ENCODE measurements around the gene BIRC3. TPM values are rescaled to one million over a fixed set of nuclear protein-coding genes. Genes with fewer than 3 reads are reported as not detected.

Gene BIRC3
- total RNA-seq, 1 experiment from 2014 or later: 2.5 TPM

DNA sequence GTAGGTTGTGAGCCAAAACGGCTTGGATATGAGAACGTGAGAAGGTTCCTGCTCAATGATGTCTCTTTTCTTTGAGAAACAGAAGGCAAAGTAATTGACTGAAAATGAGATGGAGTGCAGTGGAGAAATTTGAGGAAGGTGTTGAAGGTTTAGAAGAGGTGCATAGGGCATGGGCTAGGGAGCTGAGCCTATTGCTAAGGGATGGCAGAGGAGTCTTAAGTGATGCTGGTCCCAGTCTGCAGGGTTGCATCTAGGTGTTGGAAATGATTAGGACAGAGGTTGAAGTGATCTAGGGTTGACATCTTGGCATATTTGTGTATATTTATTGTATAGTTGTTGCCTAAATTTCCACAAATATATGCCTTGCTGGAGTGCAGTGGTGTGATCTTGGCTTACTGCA, 2.3 kb downstream of the BIRC3 start:
- no TSS peak for BruUV-seq (replicated peaks)
- intact Hi-C loops (cut with micrococcal nuclease; ENCODE audit: unreplicated experiment): no loop called here
- POLR2A ChIA-PET (ENCODE audit: low non-redundant PET): no interaction called here
- H3K27me3 ChIP-seq (replicated peaks; ENCODE audit: insufficient read depth, low read depth, low read length, poor library complexity): no peaks in the 10 kb centered on the region
- H3K4me3 ChIP-seq (ENCODE audit: low read depth, low read length, poor library complexity, severe bottlenecking): no peak overlapping the region
- no peaks in the 10 kb centered on the region for H3K9me3 ChIP-seq (ENCODE audit: low read depth, low read length, poor library complexity, severe bottlenecking)
- CTCF ChIA-PET: no interaction called here
- no peak overlapping the region for H3K27ac ChIP-seq (ENCODE audit: low read depth, low read length, poor library complexity, severe bottlenecking)
- no peaks in the 10 kb centered on the region for H3K36me3 ChIP-seq (ENCODE audit: insufficient read depth, low read length, poor library complexity, severe bottlenecking)
- no peak for DNase-seq (ENCODE audit: low spot score)
- H3K4me1 ChIP-seq (ENCODE audit: insufficient read depth, low read length, poor library complexity, severe bottlenecking): peaks cover 10% of the 10 kb centered on the region
- TF ChIP-seq EZH2 (IDR thresholded peaks at IDR 0.05; ENCODE audit: borderline replicate concordance, low read depth, low read length, poor library complexity, severe bottlenecking): no peak
- TF ChIP-seq, protein P1, sequence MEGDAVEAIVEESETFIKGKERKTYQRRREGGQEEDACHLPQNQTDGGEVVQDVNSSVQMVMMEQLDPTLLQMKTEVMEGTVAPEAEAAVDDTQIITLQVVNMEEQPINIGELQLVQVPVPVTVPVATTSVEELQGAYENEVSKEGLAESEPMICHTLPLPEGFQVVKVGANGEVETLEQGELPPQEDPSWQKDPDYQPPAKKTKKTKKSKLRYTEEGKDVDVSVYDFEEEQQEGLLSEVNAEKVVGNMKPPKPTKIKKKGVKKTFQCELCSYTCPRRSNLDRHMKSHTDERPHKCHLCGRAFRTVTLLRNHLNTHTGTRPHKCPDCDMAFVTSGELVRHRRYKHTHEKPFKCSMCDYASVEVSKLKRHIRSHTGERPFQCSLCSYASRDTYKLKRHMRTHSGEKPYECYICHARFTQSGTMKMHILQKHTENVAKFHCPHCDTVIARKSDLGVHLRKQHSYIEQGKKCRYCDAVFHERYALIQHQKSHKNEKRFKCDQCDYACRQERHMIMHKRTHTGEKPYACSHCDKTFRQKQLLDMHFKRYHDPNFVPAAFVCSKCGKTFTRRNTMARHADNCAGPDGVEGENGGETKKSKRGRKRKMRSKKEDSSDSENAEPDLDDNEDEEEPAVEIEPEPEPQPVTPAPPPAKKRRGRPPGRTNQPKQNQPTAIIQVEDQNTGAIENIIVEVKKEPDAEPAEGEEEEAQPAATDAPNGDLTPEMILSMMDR (conservative IDR thresholded peaks at IDR 0.05; ENCODE audit: low read depth, low read length): no peak

DNA sequence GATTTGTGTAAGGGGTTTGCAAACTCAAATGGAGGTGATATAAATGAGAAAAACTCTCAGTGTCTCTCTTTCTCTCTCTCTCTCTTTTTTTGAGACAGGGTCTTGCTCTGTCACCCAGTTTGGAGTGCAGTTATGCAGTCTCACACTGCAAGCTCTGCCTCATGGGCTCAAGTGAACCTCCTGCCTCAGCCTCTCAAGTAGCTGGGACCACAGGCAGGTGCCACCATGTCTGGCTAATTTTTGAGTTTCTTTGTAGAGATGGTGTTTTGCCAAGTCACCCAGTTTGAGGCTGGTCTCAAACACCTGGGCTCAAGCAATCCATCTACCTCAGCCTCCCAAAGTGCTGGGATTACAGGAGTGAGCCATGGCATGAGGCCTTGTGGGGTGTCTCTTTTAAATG, 2.9 kb downstream of the BIRC3 start:
- Histone ChIP-seq H3K9me3 (ENCODE audit: low read depth, low read length, poor library complexity, severe bottlenecking) (no peaks in the 10 kb centered on the region), H3K4me1 (ENCODE audit: insufficient read depth, low read length, poor library complexity, severe bottlenecking) (peaks cover 10% of the 10 kb centered on the region), H3K27me3 (replicated peaks; ENCODE audit: insufficient read depth, low read depth, low read length, poor library complexity) (no peaks in the 10 kb centered on the region), H3K4me3 (ENCODE audit: low read depth, low read length, poor library complexity, severe bottlenecking) (no peak overlapping the region), H3K36me3 (ENCODE audit: insufficient read depth, low read length, poor library complexity, severe bottlenecking) (no peaks in the 10 kb centered on the region), H3K27ac (ENCODE audit: low read depth, low read length, poor library complexity, severe bottlenecking) (no peak overlapping the region)
- CTCF ChIA-PET: no interaction called here
- no peak for DNase-seq (ENCODE audit: low spot score)
- intact Hi-C loops (cut with micrococcal nuclease; ENCODE audit: unreplicated experiment): no loop called here
- TF ChIP-seq, protein P1 (conservative IDR thresholded peaks at IDR 0.05; ENCODE audit: low read depth, low read length): no peak
- TF ChIP-seq EZH2 (IDR thresholded peaks at IDR 0.05; ENCODE audit: borderline replicate concordance, low read depth, low read length, poor library complexity, severe bottlenecking): no peak
- no TSS peak for BruUV-seq (replicated peaks)
- POLR2A ChIA-PET (ENCODE audit: low non-redundant PET): no interaction called here

- Histone ChIP-seq H3K9me3 (ENCODE audit: low read depth, low read length, poor library complexity, severe bottlenecking) (no peaks in the 10 kb centered on the region), H3K27me3 (replicated peaks; ENCODE audit: insufficient read depth, low read depth, low read length, poor library complexity) (no peaks in the 10 kb centered on the region), H3K4me3 (ENCODE audit: low read depth, low read length, poor library complexity, severe bottlenecking) (no peak overlapping the region), H3K27ac (ENCODE audit: low read depth, low read length, poor library complexity, severe bottlenecking) (no peak overlapping the region), H3K36me3 (ENCODE audit: insufficient read depth, low read length, poor library complexity, severe bottlenecking) (no peaks in the 10 kb centered on the region), H3K4me1 (ENCODE audit: insufficient read depth, low read length, poor library complexity, severe bottlenecking) (peaks cover 10% of the 10 kb centered on the region)
- TF ChIP-seq, protein P1 (conservative IDR thresholded peaks at IDR 0.05; ENCODE audit: low read depth, low read length): no peak
- no peak for TF ChIP-seq EZH2 (IDR thresholded peaks at IDR 0.05; ENCODE audit: borderline replicate concordance, low read depth, low read length, poor library complexity, severe bottlenecking)
- ChIA-PET POLR2A (ENCODE audit: low non-redundant PET) (no interaction called here), CTCF (interaction anchor here (0.5 kb wide), 1 partner anchor 12 kb away, joined by 3 read pairs; no protein-coding TSS in a partner anchor)
- no TSS peak for BruUV-seq (replicated peaks)
- intact Hi-C loops (cut with micrococcal nuclease; ENCODE audit: unreplicated experiment): no loop called here
- no peak for DNase-seq (ENCODE audit: low spot score)
Observed at GRCh38 chr11:102320679-102321078, 3.4 kb downstream of the BIRC3 start.
